DMS79 treated with DMSO at 0.1 percent for 48 hours (cell line): ENCODE results near the gene RAPGEF3.
A peak's percentile ranks its signal among the peaks of the same experiment; 100 is the strongest.

ENCODE experiments used
- DNase-seq: peaks from one replicate; lab custom pipeline; 2025; lab: John Stamatoyannopoulos, UW

RAPGEF3 gene

DNA sequence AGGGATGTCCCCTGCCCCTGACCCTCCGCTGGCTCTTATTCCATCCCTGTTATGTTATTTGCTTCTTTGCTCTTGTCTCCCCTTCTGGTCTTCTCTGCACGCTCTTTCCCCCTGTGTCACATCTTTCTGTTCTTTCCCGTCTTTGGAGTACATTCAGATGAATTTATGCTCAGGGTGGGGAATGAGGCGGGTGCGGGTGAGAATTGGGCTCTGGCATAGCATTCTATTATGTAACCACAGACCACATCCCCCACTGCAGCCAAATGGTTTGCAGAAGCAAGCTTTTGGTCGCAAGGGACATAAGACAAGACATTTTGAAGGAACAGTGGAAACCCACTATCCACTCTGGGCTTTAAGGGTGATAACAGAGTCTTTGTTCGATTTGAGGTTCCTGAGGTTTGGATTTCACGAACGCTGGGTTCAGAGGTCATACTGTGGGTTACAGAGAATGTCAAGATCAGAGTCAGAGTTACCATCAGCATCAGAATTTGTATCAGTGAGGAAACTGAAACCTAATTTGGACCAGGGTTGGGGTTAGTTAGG is 37.2 kb downstream of the RAPGEF3 start:
- DNase-seq = no peak

DNA sequence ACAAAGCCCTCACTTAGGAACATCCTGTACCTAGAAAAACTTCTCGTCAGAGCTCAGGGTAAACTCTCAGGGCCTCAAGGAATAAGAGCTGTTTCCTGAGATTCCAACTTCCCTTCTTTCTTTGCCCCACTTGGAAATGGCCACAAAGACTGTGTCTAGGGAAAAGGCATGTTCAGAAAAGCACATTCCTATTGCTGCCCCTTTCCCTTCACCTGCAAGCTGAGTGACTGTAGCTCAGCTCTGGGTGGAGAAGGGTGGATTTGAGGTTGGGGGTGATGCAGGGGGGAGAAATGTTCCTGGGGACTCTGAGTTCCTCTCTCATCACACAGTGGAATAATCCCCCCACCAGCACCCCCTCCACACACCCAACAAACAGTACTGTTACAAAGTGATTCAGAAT is 40.1 kb downstream of the RAPGEF3 start:
- no peak for DNase-seq

DNA sequence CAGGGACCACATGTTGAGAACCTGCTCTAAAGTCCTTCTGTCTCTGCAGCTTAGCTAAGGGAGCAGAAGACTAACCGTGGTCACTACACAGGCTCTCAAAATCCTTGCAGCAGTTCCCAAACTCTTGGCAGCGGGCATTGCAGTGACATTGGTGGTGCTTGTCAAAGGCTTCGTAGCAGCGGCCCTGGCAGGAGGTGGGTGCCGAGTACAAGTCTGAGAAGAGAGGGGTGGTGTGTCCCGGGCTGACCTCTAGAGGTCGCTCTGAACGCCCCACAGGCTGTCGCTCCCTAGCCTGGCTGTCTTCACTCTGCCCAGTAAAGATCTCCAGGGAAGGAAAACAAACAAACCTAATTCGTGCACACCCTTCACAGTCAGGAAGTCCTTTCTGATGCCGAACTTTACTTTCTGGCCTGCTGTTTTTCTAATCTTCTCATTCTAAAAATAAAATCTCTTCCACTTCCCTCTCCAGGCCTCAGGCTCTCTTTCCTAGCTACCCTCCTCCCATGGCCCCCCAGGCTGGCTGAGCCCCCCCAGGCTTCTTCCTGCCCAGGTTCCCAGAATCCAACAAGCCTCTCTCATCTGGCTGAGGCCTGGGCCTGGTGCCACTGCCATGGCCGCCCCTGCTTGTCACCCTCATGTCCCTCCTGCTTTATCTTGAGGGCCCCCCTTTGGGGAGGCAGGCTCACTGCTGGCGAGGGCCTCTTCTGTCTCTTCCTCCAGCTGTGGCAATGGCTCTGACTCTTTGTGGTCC is 41.1 kb downstream of the RAPGEF3 start:
- DNase-seq = no peak

DNA sequence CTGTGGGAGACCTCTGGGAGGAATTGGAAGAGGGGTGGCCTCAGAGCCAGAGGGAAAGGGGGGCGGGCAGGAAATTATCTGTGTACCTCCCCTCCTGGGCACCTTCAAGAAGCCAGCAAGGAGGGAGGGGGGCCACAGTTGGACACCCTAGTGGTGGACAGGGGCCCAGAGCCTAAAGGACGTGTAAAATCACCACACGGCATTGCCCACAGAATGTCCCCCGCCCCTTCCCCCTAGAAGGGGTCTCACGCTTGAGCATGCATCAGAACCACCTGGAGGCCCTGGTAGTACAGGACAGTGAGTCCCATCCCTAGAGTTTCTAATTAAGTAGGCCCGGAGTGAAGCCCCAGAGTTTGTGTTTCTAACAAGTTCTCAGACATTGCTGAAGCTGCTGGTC is 41.6 kb downstream of the RAPGEF3 start:
- no peak for DNase-seq

DNA sequence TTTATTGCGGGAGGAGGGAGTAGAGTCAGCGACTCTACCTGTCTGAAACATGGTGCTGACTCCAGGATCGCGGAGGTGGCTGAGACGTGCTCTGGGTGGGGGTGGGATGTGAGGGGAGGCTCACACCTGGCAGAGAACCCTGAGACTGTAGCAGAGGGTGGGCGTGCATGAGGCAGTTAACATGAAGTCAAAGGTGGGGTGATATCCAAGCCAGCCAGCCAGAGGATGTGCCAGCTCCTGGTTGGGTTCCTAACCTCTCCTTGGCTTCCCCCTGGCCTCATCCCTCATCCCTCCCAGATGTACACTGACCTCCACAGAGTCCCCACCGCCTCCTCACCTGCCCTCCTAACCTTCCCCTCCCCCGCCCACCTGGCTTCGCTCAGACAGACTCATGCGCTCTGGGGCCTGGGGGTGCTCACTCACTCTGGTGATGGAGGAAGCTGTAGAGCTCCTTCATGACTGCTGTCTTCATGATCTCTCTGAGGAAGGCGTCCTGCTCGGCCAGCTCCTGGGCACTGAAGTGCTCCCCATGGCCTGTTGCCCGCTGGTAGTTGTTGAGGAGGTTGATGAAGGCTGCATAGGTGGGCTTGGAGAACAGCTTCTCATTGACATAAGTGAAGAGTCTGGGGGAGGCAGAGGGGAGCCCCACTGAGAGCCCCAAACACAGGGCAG is 42.7 kb downstream of the RAPGEF3 start:
- DNase-seq = no peak

DNA sequence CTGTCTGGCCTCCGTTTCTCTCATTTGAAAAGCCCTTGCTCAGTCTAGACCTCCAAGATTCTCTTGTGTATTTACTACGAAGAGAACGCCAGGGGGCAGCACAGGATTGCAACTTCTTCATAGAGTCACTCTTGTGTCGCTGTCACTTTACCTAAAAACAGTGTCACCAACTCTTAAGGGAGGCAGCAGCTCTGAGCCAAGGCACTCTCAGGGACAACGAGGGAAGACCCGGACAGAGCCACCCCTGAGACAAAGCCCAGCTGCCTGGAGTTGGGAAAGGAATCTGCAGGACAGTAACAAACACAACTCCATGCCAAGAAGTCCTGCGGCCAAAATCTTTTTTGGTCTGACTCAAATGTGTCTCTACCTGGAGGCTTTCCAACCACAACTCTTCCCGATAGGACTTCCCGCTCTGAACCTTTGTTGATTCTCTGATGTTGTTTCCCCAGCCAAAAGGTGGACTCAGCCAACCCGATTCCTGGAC is 43.2 kb downstream of the RAPGEF3 start:
- DNase-seq = peak; percentile 74

DNA sequence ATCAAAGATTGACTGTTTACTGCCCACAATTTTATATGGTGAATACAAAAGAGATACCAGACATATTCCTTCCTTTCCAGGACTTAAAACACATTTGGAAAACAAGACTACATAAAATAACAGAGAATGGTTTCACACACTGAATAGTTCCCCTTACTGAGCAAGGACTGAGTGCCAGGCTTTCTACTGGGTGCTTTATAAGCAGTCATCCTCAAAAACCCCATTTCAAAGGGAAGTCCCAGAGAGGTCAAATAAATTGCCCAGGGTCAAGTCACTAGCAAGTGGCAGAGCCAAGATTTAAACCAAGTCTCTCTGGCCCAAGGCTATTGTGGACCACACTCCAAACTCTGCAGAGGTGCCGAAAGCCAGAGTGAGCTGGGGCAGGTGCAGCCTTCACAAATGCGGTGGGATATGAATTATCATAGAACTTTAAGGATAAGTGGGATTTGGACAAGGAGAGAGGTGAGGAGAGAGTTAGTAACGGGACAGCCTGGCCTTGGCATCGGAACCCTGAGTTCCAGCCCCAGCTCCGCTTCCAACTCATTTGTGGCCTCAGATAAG is 43.8 kb downstream of the RAPGEF3 start:
- DNase-seq = no peak

DNA sequence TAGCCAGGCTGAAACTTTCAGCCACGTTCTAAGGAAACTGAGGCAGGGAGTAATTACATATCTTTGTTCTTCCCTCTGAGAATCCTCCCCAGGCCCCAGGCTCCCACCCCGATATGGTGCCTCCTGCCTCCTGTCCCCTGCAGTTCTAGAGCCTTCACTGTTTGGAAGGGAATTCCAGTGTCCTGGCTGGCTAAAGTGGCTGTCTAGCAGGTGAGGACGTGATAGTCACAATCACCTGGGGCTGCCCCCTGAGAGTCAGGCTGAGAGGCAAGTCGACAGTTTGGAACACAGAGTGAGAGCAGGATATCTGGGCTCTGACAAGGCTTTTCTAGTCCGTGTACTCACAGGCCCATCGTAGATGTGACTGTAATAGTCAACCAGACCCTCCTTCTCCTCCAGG is 46.5 kb downstream of the RAPGEF3 start:
- DNase-seq = no peak

DNA sequence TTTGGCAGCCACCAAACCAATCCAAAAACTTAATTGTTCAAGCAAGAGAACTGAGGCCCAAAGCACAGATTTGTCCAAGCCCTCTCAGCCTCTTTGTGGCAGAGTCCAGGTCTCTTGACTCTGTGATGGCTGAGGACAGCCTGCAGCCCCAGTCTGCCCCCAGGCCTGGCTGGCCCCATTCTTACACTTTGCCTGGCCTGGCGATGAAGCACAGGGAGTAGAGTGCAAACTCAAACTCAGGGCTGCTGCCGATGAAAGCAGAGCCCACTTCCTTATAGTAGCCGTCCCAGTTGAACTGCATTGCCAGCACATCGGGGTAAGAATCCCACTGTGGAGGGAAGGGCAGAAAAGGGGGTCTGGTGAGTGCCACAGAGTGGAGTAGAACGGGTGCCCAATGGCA is 47.2 kb downstream of the RAPGEF3 start:
- no peak for DNase-seq

DNA sequence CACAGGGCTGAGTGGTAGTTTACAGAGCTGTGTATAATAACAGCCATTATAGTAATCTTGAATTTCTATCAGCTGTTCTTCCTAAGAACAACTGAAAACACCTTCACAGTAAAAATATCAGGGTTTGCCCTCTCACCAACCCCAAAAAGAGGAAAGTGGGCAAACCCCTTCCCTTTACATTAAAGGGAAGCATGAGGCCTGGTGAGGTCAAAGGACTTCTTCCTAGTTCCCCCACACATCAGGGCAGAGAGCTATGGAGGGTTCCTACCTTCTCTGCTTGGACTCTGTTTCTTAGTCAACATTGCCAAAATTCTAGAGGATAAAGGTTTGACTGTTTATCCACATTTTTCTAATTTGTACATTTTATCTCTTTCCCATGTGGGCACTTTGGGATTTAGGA is 48.4 kb downstream of the RAPGEF3 start:
- DNase-seq = no peak

DNA sequence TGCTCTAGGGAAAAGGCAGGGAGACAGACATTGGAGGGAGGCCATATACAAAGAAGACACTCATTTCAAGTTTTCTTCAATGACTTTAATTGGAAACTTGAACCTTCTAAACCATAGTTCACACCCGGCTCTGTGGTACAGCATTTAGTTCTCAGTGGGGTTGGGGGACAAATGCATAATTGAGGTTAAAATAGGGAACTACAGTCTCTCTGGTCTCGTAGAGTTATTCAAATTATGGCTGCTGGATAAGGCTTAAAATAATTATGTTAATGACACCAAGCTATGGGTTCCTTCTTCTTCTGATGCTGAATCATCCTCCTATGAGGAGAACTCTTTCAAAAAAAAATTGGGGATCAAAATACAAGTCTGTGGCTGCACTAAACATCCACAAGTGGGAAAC is 49.0 kb downstream of the RAPGEF3 start:
- no peak for DNase-seq

DNA sequence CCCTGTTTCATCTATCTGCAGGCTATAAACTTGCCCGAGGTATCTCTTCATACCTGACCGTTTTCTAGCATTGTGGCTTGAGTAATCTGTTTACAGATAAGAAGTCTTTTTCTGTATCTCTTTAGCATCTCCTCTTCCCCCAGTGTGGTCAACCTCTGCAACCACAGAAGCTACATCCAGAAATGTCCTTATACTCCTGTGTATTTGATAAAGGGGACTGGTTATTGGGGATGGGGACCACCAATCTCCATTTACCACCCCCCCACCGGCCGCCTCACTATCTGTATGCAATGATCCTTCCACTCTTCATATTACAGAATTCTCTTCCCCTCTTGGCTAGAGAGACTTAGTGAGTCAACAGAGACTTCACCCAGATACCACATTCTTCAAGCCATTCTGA is 49.4 kb downstream of the RAPGEF3 start:
- DNase-seq = no peak

DNA sequence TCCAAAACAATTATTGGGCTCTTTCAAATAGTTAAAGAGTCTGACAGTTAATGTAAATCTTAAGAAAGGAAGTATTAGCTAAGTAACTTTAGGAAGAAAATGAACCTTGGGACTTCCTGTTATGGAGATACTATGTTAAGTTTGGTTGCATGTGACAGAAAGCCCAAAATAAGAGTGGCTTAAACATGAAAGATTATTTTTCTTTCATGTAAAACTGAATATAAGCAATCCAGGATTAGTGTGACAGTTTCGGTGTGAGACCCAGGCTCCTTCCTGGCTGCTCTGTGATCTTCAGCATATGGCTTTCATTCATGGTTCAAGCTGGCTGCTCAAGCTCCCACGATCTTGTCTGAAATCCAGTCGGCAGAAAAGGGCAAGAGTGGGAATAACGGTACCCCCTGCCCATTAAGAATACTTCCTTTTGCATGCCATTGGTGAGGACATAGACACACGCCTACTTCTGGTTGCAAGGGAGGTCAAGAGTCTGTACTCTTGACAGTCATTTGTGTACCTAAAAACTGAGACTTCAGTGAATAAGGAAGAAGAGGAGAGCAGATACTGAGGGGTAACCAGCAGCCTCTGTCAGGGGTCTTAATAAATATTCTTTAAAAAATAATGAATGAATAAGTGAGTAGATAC is 50.7 kb downstream of the RAPGEF3 start:
- no peak for DNase-seq

DNA sequence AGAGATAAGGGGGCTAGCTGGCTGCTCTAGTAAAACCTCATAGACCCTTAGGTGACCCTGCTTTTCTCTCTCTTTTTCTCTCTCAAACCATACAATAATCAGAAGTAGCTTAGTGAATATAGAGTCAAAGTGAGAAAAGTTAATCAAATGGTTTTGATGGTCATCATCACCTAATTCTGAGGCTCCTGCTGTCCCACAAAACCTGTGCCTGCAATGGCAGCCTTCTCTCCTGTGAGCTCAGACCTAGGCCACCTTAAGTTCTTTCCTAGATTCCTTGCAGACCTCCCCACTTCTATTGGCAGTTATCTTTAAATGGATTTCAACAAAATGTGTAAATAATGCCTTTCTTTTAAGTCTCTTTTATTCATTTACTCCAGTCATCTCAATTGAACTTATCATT is 51.3 kb downstream of the RAPGEF3 start:
- no peak for DNase-seq

DNA sequence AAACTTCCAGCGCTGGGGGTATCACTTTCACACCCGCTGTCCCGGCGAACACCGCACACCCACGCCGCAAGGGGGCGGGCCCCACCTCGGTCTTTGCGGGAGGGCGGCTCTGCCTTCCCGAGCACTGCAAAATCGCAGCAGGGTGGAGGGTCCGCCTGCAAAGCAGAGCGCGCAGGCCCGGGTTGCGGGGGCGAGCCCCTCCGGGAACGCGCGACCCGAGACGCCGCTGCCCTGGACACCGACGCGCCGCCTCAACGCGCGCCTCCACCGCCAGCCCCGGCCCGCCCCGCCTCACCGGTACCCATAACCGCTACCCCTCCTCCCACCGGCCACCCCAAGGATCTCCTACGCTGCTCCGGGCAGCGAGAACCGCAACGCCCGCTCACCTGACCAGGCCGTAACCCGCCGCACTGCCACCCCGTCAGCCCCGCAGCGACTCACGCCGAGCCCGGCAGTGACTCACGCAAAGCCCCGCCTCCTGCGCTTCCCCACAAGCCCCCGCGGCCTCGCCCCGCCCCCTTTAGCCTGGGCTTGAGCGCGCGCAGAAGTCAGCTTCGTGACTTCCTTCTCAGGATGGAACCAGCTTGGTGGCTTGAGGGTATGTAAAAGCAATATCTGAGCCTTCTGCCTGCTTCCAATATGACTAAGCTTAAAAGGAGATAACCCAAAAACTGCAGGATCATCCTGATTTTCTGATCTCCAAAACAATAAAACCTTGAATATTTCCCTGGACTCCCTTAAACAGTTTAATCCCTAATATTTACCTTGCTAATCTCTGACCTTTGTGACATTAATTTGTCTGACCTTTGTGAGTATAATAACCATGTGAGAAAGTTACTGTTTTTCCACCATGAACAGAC is 52.9 kb downstream of the RAPGEF3 start, which contains the start of gene RPAP3:
TSS of gene RPAP3 (minus strand) at position 465 of the 860 bp plus-strand sequence. CDS start 3,190 bp downstream, outside the sequence.
- peak; percentile 81 for DNase-seq

DNA sequence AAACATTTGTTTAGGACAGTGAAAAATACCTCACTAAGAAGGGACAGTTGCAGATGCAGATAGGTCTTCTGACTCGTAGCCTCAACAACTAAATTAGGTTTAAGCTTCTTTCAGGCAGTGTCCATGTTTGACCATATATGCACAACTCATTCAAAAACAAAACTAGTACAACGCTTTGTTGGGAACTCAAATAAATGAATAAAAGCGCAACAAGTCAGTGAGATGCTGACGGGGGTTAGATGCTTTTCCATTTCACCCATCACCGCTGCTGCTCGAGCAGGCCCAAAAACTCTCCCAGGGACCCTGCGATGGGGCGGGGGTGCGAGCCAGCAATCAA is 53.5 kb downstream of the RAPGEF3 start:
- no peak for DNase-seq

DNA sequence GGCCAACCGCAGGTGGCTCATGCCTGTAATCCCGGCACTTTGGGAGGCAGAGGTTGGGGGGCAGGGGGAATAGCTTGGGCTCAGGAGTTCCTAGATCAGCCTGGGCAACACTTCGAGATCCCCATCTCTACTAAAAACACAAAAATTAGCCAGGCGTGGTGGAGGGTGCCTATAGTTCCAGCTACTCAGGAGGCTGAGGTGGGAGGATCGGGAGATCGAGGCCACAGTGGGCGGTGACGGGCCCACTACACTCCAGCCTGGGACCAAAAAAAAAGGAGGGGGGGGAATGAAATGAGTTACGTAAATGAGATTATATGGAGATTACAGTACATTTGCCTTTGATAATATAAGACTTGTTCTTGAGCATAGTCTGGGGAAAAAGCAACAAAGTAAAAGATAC is 54.0 kb downstream of the RAPGEF3 start:
- DNase-seq = no peak

DNA sequence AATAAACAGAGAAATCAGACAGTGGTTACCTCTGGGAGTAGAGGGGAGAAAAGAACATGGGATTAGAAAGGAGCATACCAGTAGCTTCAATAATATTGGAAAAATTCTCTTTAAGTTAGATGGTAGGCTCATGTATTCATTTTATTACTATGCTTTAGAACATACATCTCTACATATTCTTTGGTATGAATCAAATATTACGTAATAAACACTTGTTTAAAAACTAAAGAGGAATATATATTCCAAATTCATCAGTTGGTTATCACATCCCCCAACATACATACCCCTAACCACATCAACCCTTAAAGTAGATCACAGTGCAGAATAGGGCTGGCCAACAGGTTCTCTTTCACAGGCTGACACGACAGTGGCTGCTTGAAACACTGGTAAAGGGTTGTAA is 58.4 kb downstream of the RAPGEF3 start:
- no peak for DNase-seq

DNA sequence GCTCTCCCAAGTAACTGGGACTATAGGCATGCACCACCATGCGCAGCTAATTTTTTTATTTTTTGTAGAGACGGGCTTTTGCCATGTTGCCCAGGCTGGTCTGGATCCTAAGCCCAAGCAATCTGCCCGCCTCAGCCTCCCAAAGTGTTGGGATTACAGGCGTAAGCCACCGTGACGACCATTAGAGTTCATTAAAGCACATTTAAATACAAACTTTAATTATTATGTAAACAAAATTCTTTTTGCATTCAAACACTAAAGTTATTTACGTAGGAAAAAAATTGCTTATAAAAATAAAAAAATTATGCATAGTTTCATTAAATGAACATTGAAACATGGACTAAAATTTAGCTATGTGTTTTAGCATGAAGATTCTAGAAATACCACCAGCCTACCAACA is 60.0 kb downstream of the RAPGEF3 start:
- DNase-seq = no peak

DNA sequence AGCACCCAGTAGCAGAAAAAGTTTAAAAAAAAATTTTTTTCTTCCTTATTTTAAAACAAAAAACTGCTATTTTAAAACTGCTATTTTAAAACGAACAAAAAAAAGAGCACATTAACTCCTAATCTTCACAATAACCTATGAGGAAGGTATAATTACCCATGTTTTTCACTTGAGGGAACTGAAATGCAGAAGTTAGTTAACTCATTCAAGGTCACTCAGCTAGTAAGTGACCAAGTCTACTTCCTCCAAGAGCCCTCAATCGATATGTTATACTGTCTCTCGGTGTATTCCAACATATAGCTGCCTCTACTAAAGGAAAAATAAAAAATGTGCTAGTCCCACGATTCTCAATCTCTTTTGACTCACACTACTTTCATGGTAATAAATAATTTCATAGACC is 60.6 kb downstream of the RAPGEF3 start:
- no peak for DNase-seq

DNA sequence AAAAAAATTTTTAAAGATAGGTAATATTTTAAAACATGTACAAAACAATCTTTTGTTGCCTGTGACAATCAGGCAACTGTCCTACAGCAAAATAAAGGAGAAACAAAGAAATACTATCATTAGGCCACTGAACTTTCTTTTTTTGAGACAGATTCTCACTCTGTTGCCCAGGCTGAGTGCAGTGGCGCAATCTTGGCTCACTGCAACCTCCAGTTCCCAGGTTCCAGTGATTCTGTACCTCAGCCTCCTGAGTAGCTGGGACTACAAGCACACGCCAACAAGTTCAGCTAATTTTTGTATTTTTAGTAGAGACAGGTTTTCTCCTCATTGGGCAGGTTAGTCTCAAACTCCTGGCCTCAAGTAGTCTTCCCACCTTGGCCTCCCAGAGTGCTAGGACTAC is 69.5 kb downstream of the RAPGEF3 start:
- DNase-seq = no peak

DNA sequence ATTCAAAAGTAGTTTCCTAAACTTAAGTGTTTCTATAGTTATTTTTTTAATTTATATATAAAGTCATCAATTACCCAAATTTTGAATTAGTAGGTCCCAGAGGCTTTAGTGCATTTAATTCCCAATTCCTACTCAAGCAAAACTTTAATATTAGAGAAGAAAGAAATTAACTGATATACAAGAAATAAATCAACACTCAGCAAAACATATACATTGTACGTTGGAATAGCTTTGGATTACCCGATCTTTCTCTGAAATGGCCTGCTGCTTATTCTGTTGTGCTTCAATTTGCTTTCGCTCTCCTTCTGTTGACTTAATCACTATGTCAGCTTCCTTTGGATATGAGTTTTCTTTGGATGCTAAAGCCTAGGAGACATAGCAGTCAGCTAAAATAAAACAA is 71.0 kb downstream of the RAPGEF3 start:
- DNase-seq = no peak
